Hepatocyte (in vitro differentiated cells): ENCODE results near the gene OR2B6.

Source experiments
- EZH2 ChIP-seq: fragments of 200-600 bp; sonication (generic); IDR thresholded peaks from 2 replicates; pipeline ENCODE4 v1.6.1; 2016; ENCODE audit warnings: antibody characterized with exemption, mild to moderate bottlenecking, borderline replicate concordance
- EZH2phosphoT487 ChIP-seq: fragments of 200-600 bp; sonication (generic); IDR thresholded peaks from one replicate; pipeline ENCODE4 v1.6.1; 2018; ENCODE audit warnings: antibody characterized with exemption, mild to moderate bottlenecking, low read depth, moderate library complexity; ENCODE audit not compliant: unreplicated experiment, severe bottlenecking
- TF ChIP-seq, protein P1 (sequence below): fragments of 200-600 bp; sonication (generic); IDR thresholded peaks from 2 replicates; pipeline ENCODE4 v1.5.1; 2016; ENCODE audit warnings: antibody characterized with exemption, mild to moderate bottlenecking; ENCODE audit not compliant: poor library complexity

DNA sequence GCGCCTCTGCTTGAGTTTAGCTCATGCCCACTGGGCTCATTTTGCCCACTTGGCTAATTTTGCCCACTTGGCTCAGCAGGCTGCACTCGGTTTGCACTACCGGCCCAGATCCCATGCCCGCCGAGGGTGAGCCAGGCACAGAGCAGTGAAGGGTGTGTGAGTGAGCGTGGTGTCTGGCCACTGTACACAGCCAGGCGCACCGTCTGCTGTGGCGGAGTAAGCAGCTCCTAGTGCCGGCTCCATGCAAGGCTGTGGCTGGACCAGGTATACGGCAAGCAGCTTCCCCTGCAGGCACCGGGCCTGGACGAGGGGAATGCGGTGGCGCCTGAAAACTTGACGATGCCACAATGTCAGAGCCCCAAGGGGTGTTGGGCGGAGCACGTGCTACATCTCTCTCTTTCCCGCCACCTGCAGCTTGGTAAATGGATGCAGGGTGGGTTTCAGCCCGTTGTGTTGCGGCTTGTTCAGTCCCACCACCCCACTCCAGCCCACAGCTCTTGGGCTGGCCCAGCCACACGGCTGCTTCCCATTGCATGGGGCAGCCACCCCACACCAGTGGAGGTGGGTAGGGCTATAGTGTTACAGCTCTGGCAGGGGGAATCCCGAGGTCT, 9.9 kb downstream of the OR2B6 start:
- TF ChIP-seq, protein P1, sequence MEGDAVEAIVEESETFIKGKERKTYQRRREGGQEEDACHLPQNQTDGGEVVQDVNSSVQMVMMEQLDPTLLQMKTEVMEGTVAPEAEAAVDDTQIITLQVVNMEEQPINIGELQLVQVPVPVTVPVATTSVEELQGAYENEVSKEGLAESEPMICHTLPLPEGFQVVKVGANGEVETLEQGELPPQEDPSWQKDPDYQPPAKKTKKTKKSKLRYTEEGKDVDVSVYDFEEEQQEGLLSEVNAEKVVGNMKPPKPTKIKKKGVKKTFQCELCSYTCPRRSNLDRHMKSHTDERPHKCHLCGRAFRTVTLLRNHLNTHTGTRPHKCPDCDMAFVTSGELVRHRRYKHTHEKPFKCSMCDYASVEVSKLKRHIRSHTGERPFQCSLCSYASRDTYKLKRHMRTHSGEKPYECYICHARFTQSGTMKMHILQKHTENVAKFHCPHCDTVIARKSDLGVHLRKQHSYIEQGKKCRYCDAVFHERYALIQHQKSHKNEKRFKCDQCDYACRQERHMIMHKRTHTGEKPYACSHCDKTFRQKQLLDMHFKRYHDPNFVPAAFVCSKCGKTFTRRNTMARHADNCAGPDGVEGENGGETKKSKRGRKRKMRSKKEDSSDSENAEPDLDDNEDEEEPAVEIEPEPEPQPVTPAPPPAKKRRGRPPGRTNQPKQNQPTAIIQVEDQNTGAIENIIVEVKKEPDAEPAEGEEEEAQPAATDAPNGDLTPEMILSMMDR, result no peak
- no peak for TF ChIP-seq EZH2
- TF ChIP-seq EZH2phosphoT487, result no peak
